Measurements from ENCODE around the gene CENATAC. TPM values are rescaled to one million over a fixed set of nuclear protein-coding genes. Genes with fewer than 3 reads are reported as not detected.
"Not testable (repeated sequence)": the region's sequence is repeated elsewhere in the genome, so short reads cannot be mapped to it uniquely, and the experiment has no call there.

CENATAC gene
- polyA plus RNA-seq, 4 donors = 15.0 to 23.9 (median 17.1) TPM

DNA sequence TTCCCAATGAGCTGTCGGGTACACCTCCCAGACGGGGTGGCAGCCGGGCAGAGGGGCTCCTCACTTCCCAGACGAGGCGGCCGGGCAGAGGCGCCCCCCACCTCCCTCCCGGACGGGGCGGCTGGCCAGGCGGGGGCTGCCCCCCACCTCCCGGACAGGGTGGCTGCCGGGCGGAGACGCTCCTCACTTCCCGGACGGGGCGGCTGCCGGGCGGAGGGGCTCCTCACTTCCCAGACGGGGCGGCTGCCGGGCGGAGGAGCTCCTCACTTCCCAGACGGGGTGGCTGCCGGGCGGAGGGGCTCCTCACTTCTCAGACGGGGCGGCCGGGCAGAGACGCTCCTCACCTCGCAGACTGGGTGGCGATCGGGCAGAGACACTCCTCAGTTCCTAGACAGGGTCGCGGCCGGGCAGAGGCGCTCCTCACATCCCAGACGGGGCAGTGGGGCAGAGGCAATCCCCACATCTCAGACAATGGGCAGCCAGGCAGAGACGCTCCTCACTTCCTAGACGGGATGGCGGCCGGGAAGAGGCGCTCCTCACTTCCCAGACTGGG, 6.4 kb upstream of the CENATAC start:
- not testable (repeated sequence) for DNase-seq (ENCODE audit: low read depth in 4 of 4, low spot score in 3 of 4)

DNA sequence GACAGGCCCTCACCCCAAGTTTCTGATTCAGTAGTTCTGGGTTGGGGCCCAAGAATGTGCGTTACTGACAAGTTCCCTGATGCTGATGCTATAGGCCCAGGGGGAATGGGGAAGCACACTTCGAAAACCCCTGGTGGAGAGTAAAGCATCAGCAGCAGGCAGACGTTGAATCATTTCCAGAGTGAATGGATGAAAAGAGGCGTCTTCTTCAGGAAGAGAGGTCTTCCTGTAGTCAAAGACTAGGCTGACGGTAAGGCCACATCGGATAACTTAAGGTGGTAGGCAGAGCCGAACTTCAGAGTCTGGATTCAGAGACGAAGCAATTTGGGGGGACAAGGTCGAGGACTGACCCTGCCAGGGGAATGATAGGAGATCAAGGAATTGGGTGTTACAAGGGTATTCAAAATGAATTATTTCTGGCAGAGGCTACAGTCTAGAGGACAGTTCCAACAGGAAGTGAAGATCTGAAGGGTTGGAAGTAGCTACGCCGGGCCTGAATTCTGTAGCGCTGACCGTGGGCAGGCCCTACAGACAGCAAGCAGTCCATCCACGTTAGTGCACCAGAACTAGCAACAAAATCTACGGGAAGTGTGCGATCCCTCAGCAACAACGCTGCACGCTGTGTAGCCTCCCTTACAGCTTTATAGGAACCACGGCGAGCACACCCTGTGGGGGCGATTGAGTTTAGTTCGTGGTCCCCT, 862 bp upstream of the CENATAC start:
- DNase-seq (ENCODE audit: low read depth in 4 of 4, low spot score in 3 of 4) = no peak

DNA sequence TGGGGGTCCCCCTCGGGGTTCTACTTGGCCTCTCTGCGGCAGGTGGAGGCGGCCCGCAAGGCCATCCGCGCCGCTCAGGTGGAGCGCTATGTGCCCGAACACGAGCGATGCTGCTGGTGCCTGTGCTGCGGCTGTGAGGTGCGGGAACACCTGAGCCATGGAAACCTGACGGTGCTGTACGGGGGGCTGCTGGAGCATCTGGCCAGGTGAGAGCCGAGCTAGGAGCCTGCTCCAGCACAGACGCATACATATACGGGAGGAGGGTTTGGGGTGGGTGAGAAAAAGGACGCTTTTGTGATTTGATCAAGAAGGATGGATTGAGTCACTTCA, 415 bp downstream of the CENATAC start:
- no peak for DNase-seq (ENCODE audit: low read depth in 4 of 4, low spot score in 3 of 4)

DNA sequence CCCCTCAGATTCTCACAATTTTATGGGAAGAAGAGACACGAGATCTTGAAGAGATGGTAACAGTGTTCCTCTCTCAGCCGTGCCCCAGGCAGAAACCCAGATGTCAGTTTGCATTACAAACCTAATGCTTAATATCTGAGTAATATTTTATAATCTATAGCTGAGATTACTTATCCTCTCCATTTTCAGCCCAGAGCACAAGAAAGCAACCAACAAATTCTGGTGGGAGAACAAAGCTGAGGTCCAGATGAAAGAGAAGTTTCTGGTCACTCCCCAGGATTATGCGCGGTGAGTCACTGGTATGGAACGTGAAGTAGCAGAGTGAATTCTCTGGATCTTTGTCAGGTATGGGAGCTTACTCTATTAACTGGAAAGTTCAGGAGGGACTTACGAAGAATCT, 884 bp downstream of the CENATAC start:
- DNase-seq (ENCODE audit: low read depth in 4 of 4, low spot score in 3 of 4) = no peak

DNA sequence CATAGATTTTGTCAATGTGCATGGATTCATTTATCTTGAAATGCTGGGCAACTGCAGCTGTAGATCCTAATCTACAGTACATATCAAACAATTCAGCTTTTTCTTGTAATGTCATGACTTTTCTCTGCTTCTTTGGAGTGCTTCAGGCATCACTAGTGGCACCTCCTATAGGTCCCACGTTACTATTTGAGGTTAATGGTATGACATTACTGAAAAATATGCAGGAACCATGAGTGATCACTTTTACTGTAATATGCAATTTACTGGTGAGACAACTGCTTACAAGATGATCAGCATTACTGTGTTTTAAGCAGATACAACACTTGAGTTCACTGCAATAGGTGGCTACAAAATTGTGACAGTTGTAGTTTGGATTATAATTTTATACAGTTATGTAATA, 3.0 kb downstream of the CENATAC start:
- DNase-seq (ENCODE audit: low read depth in 4 of 4, low spot score in 3 of 4) = no peak

DNA sequence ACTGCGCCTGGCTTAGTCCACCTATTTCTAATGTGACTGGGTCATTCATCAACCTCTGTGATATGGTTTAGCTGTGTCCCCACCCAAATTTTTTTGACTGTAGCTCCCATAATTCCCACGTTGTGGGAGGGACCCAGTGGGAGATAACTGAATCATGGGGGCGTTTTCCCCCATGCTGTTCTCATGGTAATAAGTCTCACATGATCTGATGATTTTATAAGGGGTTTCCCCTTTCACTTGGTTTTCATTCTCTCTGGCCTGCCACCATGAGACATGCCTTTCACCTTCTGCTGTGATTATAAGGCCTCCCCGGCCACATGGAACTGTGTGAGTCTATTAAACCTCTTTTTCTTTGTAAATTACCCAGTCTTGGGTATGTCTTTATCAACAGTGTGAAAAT, 8.7 kb downstream of the CENATAC start:
- no peak for DNase-seq (ENCODE audit: low read depth in 4 of 4, low spot score in 3 of 4)

DNA sequence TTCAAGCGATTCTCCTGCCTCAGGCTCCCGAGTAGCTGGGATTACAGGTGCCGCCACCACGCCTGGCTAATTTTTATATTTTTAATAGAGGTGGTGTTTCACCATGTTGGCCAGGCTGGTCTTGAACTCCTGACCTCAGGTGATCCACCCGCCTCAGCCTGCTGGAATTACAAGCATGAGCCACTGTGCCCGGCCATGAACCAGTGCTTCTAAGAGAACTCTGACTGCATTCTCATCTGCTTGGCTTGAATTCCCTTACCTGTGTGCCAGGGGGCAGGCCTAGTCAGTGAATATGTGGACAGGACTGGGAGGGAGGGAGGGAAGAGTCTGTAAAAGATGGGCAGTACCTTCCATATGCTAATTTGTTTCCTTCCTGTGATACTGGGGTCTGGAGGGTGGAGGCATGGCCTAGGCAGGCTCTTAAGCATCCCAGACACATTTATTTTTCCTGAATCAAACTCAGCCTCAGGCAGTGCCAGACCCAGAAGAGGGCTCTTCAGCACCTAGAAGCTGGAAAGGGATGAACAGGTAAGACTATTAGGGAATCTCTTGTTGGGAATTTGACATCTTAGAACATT, 13.6 kb downstream of the CENATAC start:
- no peak for DNase-seq (ENCODE audit: low read depth in 4 of 4, low spot score in 3 of 4)

DNA sequence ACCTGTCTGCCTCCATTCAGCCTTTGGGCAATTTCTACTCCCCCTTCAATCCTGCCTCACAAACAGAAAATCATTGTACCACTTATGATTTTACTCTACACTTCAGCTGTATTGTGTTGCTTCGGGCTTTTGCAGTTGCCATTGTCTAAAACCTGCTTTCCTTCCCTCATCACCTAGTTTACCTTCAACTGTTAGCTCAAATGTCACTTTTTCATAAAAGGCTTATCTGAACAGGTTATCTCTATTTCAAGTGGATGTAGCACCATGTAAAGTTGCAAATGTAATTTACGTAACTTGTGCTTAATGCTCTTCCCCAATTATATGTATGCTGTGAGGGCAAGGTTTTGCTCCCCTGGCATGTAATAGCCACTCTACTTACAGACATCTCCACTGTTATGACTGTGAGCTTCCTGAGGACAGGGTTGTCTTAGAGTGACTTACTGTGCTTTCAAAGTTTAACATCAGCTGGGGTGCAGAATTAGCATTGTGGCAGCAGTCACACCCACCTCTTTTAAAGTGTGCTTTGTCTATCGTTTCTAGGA, 14.8 kb downstream of the CENATAC start:
- no peak for DNase-seq (ENCODE audit: low read depth in 4 of 4, low spot score in 3 of 4)

DNA sequence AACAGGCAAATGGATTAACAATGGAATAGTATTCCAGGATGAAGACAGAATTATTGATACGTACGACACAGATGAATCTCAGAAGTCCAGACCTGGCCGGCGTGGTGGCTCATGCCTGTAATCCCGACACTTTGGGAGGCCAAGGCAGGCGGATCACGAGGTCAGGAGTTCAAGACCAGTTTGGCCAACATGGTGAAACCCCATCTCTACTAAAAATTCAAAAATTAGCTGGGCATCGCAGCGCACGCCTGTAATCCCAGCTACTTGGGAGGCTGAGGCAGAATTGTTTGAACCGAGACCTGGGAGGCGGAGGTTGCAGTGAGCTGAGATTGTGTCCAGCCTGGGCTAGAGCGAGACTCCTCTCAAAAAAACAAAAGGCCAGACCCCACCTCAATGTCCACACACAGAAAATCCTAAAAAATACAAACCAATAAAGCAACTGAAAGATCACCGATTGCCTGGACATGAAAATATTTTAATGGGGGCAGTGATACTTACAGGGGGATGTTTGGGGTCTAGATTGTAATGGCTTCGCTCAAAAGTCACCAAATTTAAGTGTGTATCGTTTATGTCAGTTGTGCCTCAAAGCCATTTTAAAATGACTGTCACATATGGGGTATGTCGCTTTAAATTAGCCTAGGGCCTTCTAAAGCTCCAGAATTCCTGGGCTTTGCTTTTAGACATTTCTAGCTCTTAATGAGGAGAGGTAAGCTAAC, 16.4 kb downstream of the CENATAC start:
- DNase-seq (ENCODE audit: low read depth in 4 of 4, low spot score in 3 of 4) = no peak

DNA sequence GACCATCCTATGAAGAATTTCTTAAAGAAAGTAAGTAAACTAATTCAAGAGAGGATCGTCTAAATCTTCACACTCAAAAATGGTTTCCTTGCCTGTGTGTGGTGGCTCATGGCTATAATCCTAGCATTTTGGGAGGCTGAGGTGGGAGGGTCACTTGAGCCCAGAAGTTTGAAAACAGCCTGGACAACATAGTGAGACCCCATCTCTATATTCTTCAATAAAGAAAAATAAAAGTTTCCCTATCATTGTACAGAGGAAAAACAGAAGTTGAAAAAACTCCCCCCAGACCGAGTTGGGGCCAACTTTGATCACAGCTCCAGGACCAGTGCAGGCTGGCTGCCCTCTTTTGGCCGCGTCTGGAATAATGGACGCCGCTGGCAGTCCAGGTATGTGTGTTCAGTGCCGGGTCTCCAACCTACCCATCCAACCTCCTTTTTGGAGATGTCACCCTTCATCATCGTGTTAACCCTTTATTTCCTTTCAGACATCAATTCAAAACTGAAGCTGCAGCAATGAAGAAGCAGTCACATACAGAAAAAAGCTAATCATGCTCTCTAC, 17.2 kb downstream of the CENATAC start:
- DNase-seq (ENCODE audit: low read depth in 4 of 4, low spot score in 3 of 4) = no peak

DNA sequence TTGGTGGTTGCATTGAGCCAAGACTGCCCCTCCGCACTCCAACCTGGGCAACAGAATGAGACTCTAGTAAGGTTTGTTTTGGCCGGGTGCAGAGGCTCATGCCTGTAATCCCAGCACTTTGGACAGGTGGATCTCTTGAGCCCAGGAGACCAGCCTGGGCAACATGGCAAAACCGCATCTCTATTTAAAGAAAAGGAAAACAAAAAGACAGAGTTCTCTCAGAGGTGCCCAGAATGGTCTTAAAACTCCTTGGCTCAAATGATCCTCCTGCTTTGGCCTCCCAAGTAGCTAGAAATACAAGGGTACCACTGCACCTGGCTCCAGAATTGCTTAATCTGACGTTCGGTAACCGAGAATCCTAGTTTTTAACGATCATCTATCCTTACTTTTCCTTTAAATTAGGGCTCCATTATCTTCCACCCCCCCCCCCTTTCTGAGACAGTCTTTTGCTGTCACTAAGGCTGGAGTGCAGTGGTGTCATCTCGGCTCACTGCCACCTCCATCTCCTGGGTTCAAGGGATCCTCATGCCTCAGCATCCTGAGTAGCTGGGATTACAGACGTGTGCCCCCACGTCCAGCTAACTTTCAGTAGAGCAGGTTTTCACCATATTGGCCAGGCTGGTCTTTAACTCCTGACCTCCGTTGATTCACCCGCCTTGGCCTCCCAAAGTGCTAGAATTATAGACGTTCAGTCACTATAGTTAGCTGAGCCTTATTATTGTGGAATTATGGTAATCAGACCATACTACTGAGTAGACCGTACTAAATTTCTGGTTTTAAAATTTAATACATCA, 18.5 kb downstream of the CENATAC start:
- no peak for DNase-seq (ENCODE audit: low read depth in 4 of 4, low spot score in 3 of 4)

DNA sequence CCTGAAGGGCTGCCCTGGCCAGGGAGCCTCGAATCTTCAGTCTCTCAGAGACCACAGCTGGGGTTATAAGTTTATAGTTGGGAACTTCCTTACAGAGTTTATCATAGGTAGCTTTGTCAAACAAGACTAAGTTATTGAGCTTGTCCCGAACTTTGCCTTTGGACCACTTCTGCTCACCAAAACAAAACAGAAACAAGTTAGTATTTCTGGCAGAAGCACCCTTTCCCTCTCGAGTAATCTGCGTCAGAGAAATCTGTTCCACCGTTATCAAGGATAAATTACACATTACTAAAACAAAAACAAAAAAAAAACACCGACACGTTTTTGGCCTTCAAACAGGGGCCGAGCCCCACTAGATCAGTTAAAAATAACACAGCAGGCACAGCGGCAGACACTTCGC, 19.4 kb downstream of the CENATAC start:
- not testable (repeated sequence) for DNase-seq (ENCODE audit: low read depth in 4 of 4, low spot score in 3 of 4)

DNA sequence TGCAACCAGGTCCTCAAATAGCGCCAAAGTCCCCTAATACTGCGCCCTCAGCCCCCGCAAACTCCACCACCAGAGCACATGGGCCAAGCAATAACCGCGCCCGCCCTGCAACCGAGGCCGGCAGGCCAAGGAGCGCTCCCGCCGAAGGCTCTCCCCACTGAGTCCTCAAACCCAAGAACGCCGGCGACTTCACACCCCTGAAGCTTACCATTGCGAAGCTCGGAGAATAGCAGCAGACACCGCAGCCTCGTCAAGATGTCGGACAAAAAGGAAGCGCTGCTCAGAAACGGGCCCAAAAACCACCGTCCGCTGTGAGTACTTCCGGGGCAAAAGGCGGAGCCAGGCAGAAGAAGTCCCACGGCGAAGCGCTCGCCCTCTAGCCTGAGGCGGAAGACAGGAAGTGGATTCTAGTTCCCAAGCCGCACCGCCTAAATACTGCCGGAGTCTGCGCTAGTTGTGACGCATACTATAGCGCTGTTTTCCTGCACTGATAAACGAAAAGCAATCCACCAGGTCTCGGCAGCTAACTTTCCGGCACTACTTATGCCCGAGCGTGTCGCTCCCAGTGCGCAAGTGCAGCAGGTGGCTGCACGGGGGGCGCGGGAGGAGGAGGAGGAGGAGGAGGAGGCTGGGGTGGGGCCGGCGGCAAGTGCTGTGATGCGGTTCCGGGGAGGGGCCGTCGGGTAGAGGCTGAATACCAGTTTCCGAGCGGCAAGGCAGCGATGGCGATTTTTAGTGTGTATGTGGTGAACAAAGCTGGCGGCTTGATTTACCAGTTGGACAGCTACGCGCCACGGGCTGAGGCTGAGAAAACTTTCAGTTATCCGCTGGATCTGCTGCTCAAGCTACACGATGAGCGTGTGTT, 20.4 kb downstream of the CENATAC start, which contains the start of the genes RPS25 and TRAPPC4:
RPS25 (minus strand) TSS at position 270 of the 865 bp plus-strand sequence; CDS start at position 211, 59 bp downstream.
TRAPPC4 (plus strand) TSS at position 693 of the 865 bp plus-strand sequence; CDS start at position 723, 30 bp downstream.
- DNase-seq (ENCODE audit: low read depth in 4 of 4, low spot score in 3 of 4) = peak; percentile 92 to 96 (median 94)

DNA sequence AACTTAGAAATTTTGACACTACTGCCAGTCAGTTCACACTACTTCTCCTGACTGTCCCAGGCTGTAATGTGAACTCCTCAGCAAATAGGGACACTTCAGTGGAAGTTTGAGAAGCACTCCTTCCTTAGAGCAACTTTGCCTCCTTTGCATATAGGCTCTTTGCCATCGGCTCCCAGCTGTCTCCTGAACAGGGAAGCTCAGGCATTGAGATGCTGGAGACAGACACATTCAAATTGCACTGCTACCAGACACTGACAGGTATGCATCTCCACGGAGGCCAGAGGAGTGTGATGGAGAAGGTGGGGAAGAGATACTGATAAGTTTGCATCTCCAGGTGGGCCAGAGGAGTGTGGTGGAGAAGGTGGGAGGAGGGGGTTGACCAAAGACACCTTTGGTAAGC, 22.1 kb downstream of the CENATAC start:
- DNase-seq (ENCODE audit: low read depth in 4 of 4, low spot score in 3 of 4) = no peak

DNA sequence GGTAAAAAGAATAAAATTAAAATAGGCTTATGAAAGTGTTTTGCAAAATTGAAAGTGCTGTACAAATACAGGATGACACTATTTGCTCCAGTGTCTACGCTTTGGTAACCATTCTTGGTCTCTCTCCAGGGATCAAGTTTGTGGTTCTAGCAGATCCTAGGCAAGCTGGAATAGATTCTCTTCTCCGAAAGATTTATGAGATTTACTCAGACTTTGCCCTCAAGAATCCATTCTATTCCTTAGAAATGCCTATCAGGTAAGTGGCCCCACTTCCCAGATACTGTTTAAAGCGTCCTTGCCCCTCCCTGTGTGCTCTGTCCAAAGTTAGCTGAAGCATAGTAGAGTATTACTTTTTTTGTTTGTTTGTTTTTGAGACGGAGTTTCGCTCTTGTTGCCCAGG, 23.7 kb downstream of the CENATAC start:
- no peak for DNase-seq (ENCODE audit: low read depth in 4 of 4, low spot score in 3 of 4)

DNA sequence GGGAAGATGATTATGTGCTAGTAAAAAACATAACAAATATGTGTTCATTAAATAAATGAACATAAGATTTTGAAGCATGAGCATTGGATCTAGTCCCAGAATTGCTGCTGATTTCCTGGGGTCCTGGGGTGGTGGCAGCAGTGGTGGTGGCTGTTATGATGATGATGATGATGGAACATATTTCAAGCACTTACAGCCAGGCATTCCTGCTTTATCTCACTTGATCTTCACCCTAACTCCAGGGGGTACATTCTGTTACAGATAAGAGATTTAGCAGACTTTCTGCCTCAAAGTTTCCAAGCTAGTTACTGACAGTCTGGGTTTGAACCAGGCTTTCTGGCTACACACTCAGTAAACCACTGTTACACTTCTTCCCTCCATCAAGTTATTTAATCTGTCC, 25.8 kb downstream of the CENATAC start:
- DNase-seq (ENCODE audit: low read depth in 4 of 4, low spot score in 3 of 4) = no peak

DNA sequence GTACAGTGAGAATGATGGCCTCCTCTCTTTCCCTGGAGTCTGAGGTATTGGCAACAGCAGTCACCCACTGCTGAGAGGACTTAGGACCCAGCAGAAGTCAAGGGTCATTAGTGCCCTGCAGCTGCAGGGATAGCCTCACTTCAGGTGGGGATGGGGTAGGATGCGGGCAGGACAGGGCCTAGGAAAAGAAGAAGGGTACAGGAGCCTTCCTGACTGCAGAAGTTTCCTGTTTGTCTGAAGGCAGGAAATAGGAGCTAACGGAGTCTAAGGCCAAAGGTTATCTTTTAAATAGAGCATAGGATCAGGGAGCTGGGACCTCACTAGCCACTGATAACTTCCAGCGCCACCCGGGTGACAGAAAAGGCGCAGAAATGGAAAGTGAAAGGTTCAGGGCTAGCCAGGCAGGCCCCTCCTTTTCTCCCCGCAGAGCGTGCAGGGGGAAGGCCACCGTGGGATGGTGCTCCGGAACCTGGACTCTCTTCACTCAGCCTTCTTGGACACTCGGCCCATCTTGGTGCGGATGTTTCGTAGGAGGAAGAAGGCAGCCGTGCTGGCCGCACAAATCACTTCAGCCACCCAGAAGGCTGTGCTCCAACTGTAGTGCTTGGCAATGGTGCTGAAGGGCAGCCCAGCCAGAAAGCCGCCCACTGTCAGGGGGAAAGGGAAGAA, 26.6 kb downstream of the CENATAC start:
- no peak for DNase-seq (ENCODE audit: low read depth in 4 of 4, low spot score in 3 of 4)

DNA sequence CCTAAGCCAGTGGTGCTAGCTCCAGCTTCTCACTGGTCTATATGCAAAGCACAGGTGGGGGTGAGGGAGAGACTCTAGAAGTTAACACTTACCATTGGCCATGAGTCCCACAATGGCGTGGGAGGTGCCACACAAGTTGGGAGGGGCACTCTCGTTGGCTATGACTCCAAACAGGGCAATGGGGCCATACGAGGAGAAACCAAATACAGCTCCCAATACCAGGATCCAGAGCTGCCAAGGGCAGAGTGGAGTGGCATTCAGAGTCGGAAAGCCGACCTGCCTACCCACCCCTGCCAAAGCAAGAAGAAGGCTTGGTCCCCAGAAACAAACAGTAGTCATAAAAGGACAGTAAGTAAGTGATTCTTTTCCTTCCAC, 27.1 kb downstream of the CENATAC start:
- no peak for DNase-seq (ENCODE audit: low read depth in 4 of 4, low spot score in 3 of 4)

DNA sequence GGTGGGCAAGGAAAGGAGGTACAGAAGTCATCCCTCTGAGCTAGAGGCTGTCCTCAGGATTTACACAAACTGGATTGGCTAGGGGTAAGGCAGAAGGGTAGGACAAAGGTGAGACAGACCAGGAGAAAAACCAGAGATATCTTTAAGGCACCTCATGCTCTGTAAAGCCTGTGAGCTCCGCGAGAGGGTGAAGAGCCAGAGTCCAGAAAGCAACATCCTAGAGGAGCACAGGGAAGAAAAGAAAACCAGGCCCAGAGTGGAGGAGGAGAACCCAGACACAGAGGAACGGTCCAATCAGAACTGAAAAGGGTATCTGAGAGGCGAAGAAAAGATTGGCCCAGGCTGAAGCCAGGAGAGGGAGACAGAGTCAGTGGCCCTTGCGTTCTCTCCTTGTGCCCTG, 27.6 kb downstream of the CENATAC start:
- DNase-seq (ENCODE audit: low read depth in 4 of 4, low spot score in 3 of 4) = no peak

Measured in right renal pelvis (tissue), 4 donors.